Activated B cell treated with CpG ODN at 0.5 μM for 24 hours (primary cell): ENCODE data around the gene LPIN2. TPM values are rescaled to one million over a fixed set of nuclear protein-coding genes. Genes with fewer than 3 reads are reported as not detected.

Experiments
- ATAC-seq: fragments of 200-7000 bp; cut with Tn5 transposase; one replicate; pipeline ENCODE4 v1.10.0; 2021; ENCODE audit warnings: low read depth, mild to moderate bottlenecking, moderate library complexity
- CTCF ChIA-PET: fragments of 350-600 bp; sonication (Branson Sonifier 250); formaldehyde crosslinking; loops from one replicate; lab custom pipeline; 2021; ENCODE audit warnings: antibody characterized with exemption; lab: Charles Lee
- POLR2A ChIA-PET: fragments of 350-600 bp; sonication (Branson Sonifier 250); formaldehyde crosslinking; loops from one replicate; lab custom pipeline; 2021; ENCODE audit warnings: antibody characterized with exemption; lab: Charles Lee
- DNase-seq: peaks from one replicate; pipeline ENCODE4 v3.0.0; 2022
- H3K27ac Mint-ChIP-seq: one replicate; pipeline ENCODE4 v1.8.0; 2020; ENCODE audit warnings: mixed read lengths
- H3K27me3 Mint-ChIP-seq: one replicate; pipeline ENCODE4 v1.8.0; 2021; ENCODE audit warnings: mixed read lengths
- H3K36me3 Mint-ChIP-seq: one replicate; pipeline ENCODE4 v1.8.0; 2021; ENCODE audit warnings: low read depth, mixed read lengths
- H3K4me1 Mint-ChIP-seq: one replicate; pipeline ENCODE4 v1.8.0; 2021; ENCODE audit warnings: mixed read lengths
- H3K4me3 Mint-ChIP-seq: one replicate; pipeline ENCODE4 v1.8.0; 2020; ENCODE audit warnings: mild to moderate bottlenecking, mixed read lengths
- H3K9me3 Mint-ChIP-seq: one replicate; pipeline ENCODE4 v1.8.0; 2020; ENCODE audit warnings: mixed read lengths
- intact Hi-C: fragments of 100-400 bp; cut with micrococcal nuclease; formaldehyde crosslinking; loops from one replicate; pipeline ENCODE4 v1.15.1; 2024
- total RNA-seq: library from RNA; stranded (reverse); gene quantifications from 2 replicates; pipeline ENCODE4 v1.2.3, GENCODE V29; 2022
- TF ChIP-seq, protein P1 (sequence below): fragments of 200-600 bp; IDR thresholded peaks from one replicate; pipeline ENCODE4 v1.8.0; 2022; ENCODE audit warnings: antibody characterized with exemption, mild to moderate bottlenecking

The LPIN2 gene
- total RNA-seq, 1 donor from 2014 or later: 24.4 TPM

DNA sequence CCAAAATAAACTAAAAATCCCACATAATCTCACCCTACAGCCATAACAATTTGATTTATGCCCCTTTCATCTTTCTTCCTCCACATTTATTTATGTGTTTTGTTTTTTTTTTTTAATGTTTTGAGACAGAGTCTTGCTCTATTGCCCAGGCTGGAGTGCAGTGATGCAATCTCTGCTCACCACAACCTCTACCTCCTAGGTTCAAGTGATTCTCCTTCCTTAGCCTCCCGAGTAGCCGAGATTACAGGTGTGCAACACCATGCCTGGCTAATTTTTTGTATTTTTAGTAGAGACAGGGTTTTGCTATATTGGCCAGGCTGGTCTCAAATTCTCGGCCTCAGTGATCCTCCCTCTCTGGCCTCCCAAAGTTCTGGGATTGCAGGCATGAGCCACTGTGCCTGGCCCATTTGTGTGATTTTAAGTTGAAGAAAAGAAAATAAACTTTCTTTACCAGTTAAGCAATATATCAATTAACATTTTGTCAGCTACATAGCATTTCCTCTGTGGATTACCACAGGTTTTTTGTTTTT, 35.9 kb upstream of the LPIN2 start:
- DNase-seq (no peak), ATAC-seq (no peak)
- Mint-ChIP-seq H3K4me1 (no peaks in the 10 kb centered on the region), H3K27ac (no peak overlapping the region), H3K9me3 (peaks cover 5% of the 10 kb centered on the region), H3K27me3 (peaks cover 7% of the 10 kb centered on the region), H3K4me3 (no peak overlapping the region), H3K36me3 (no peaks in the 10 kb centered on the region)
- intact Hi-C loops: no loop called here
- ChIA-PET POLR2A (no interaction called here), CTCF (no interaction called here)
- TF ChIP-seq, protein P1, sequence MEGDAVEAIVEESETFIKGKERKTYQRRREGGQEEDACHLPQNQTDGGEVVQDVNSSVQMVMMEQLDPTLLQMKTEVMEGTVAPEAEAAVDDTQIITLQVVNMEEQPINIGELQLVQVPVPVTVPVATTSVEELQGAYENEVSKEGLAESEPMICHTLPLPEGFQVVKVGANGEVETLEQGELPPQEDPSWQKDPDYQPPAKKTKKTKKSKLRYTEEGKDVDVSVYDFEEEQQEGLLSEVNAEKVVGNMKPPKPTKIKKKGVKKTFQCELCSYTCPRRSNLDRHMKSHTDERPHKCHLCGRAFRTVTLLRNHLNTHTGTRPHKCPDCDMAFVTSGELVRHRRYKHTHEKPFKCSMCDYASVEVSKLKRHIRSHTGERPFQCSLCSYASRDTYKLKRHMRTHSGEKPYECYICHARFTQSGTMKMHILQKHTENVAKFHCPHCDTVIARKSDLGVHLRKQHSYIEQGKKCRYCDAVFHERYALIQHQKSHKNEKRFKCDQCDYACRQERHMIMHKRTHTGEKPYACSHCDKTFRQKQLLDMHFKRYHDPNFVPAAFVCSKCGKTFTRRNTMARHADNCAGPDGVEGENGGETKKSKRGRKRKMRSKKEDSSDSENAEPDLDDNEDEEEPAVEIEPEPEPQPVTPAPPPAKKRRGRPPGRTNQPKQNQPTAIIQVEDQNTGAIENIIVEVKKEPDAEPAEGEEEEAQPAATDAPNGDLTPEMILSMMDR: no peak

DNA sequence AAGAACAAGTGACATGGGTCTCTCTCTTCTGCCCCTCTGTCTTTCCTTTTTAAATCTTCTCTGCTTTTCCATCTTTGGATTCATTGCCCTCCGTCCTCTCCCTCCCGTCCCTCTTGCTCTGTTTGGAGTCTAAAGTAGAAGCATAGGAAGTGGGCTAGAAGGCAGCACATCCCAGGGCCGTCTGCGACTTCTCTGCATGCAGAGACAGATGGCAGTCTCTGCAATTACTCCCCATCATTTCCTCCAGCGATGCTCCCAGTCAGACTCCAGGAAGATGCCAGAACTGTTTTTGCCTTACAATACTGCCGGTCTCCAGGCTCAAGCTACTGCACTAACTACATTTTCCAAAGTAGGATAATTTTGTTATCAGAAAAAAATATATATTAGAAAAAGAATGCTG, 35.2 kb upstream of the LPIN2 start:
- TF ChIP-seq, protein P1: no peak
- ATAC-seq: no peak
- Mint-ChIP-seq H3K4me3 (no peak overlapping the region), H3K36me3 (no peaks in the 10 kb centered on the region), H3K9me3 (no peaks in the 10 kb centered on the region), H3K27ac (no peak overlapping the region), H3K4me1 (no peaks in the 10 kb centered on the region), H3K27me3 (peaks cover 2% of the 10 kb centered on the region)
- intact Hi-C loops: no loop called here
- CTCF ChIA-PET: no interaction called here
- DNase-seq: no peak
- POLR2A ChIA-PET: no interaction called here

DNA sequence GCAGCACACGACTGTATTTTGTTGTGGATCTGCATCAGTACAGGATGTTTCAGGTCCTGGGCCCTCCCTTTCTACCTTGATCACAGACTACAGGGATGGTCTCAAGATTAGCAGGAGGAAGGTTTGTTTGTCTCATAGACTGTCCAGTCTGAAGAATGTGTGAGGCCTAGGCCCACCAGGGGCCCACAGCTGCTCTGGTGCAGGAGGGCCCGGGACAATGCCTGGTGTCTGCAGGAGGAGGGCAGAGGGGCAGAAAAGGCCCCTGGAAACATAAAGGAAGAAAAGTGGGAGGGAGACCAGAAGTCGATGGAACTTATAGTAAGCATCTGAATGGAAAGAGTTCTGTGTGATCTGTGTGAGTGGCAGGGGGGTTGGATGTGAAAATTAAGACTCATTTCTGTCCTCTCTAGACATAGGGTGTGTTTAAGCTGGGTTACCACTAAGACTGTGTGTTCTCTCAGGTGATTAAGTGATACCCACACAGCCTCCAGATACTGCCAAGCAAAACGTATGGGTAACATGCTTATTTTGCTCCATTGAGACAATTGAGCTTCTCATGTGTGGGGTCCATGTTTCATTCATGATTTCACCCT, 33.4 kb upstream of the LPIN2 start:
- no peaks in the 10 kb centered on the region for H3K27me3 Mint-ChIP-seq
- intact Hi-C loops: no loop called here
- no peak for ATAC-seq

DNA sequence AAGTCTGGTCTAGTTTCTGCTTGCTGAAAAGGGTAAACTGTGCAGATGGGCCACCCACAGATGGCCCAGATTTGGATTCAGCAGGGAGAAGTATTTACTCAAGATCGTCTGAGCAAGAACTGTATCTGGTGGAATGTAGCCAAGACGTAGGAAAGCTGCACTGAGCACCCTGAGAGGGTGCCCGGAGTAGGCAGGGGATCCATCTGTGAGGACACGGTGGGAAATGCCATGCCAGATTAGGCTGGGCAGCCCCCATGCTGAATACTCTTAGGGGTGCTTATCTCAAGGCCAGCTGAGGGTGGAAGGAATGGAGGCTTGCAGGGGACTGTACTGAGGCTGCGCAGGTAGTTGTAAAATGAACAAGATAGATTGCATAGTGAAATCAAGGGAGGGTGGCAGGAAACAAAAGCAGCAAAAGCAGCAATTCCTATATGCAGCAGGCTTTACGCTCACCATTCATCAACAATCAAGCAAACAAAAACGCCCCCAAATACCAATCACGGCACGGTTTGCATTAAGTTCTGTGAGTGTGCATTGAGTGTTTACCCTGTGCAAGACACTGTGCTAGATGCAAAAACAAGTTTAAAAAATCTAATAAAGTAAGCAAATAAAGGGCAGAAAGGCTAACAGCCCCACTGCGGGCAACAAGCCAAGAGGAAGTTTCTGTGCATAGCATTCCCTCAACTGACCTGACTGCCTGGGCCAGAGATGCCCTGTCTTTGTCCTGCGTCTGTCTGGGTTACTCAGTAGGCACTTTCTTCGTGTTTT, 32.2 kb upstream of the LPIN2 start:
- Mint-ChIP-seq H3K36me3 (no peaks in the 10 kb centered on the region), H3K4me3 (no peak overlapping the region), H3K4me1 (no peaks in the 10 kb centered on the region), H3K9me3 (no peaks in the 10 kb centered on the region), H3K27ac (no peak overlapping the region), H3K27me3 (no peaks in the 10 kb centered on the region)
- TF ChIP-seq, protein P1: no peak
- ChIA-PET CTCF (interaction anchor here (0.7 kb wide), 1 partner anchor 81 kb away, joined by 3 read pairs; no protein-coding TSS in a partner anchor), POLR2A (interaction anchor here (0.6 kb wide), 1 partner anchor 38 kb away, joined by 4 read pairs; no protein-coding TSS in a partner anchor)
- DNase-seq: no peak
- intact Hi-C loops: no loop called here
- no peak for ATAC-seq

More for the DNA sequence above, 33.4 kb upstream of the LPIN2 start:
- CTCF ChIA-PET: interaction anchor here (0.7 kb wide), 1 partner anchor 80 kb away, joined by 3 read pairs; no protein-coding TSS in a partner anchor
- TF ChIP-seq, protein P1: no peak
- H3K4me1 Mint-ChIP-seq: no peaks in the 10 kb centered on the region
- H3K4me3 Mint-ChIP-seq: no peak overlapping the region
- DNase-seq: no peak
- POLR2A ChIA-PET: interaction anchor here (0.6 kb wide), 1 partner anchor 39 kb away, joined by 4 read pairs; no protein-coding TSS in a partner anchor
- H3K36me3 Mint-ChIP-seq: no peaks in the 10 kb centered on the region
- no peaks in the 10 kb centered on the region for H3K9me3 Mint-ChIP-seq
- H3K27ac Mint-ChIP-seq: no peak overlapping the region

DNA sequence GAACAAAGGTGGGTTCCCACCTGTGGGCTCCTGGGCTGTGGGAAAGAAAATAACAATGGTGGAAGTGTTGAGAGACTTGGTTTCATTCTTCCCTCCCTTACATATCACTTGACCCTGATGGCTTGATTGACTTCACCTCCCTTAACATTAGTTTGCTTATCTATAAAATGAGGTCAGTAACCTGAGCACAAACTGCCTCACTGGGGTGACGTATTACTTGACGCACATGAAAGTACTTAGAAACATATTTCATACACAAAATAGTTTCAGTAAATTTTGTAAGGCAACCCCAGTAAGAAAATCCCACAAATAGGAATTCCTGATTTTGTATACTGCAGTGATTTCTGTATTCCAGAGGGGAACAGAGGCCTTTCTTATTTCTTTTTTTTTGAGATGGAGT, 29.4 kb upstream of the LPIN2 start:
- Mint-ChIP-seq H3K27ac (no peak overlapping the region), H3K4me3 (no peak overlapping the region), H3K27me3 (no peaks in the 10 kb centered on the region), H3K4me1 (peaks cover 4% of the 10 kb centered on the region), H3K36me3 (no peaks in the 10 kb centered on the region), H3K9me3 (no peaks in the 10 kb centered on the region)
- no peak for ATAC-seq
- TF ChIP-seq, protein P1: no peak
- ChIA-PET CTCF (no interaction called here), POLR2A (no interaction called here)
- DNase-seq: no peak
- intact Hi-C loops: no loop called here
